ENCODE results near the gene SELENOM.
"Not testable (repeated sequence)": the region's sequence is repeated elsewhere in the genome, so short reads cannot be mapped to it uniquely, and the experiment has no call there.

The SELENOM gene

DNA sequence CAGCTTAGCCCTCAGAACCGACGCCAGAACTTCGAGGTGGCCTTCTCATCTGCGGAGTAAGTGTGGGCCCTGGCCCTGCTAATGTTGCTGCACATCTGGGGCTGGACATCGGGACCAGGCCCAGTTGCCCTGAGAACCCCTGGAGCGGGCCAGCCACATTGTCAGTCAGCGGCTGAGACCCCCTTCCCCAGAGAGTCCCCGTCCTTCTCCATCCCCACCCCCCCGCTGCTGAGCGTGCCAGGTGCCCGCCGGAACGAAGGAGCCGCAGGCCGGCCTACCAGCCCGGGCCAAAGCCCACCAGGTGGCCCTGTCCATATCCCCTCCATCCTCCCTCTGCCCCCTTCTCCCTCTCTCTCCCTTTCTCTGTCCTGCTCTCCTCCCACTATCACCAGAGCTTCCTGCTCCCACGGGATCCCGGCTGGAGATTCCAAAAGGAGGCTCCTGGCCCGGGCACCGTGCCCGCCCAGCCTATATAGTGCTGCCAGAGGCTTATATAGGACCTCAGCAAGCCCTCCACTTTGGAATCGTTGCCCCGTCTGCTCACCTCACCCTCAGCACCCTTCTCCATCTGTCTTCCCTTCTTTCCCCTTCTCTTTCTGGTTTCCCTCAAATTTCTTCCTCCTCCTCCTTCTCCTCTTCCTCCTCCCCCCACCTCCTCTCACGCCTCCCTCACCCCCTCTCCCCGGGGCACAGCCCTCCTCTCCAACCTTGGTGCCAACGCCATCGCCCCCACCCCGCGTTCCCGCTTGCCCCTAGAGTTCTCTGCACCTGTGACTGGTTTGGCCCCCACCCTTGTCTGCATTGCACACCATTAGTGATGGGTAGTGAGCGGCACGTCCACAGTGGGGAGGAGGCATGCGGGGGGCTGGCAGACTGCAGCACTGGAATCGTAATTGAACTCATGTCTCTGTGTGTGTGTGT lies 7.3 kb downstream of the SELENOM start:
- Histone ChIP-seq H3K27ac (no peak overlapping the region), H3K9ac (ENCODE audit: insufficient read length) (no peak overlapping the region), H3K4me3 (no peak overlapping the region), H3K36me3 (ENCODE audit: insufficient read depth, low read length) (no peaks in the 10 kb centered on the region), H3K9me3 (ENCODE audit: low read depth, low read length) (no peaks in the 10 kb centered on the region)
- DNase-seq (ENCODE audit: low read depth, low spot score): no peak
- TF ChIP-seq FOXP2 (optimal IDR thresholded peaks at IDR 0.05; ENCODE audit: control extremely low read depth, extremely low read length, insufficient read depth): no peak
- TF ChIP-seq POLR2AphosphoS5 (IDR thresholded peaks at IDR 0.05; ENCODE audit: borderline replicate concordance, low read depth, low read length): no peak
- TF ChIP-seq EZH2 (IDR thresholded peaks at IDR 0.05): no peak

- no peak for DNase-seq (ENCODE audit: low read depth, low spot score)
- Histone ChIP-seq H3K4me3 (no peak overlapping the region), H3K9ac (ENCODE audit: insufficient read length) (no peak overlapping the region), H3K9me3 (ENCODE audit: low read depth, low read length) (no peaks in the 10 kb centered on the region), H3K36me3 (ENCODE audit: insufficient read depth, low read length) (no peaks in the 10 kb centered on the region), H3K27ac (no peak overlapping the region)
- TF ChIP-seq EZH2 (IDR thresholded peaks at IDR 0.05): no peak
- no peak for TF ChIP-seq POLR2AphosphoS5 (IDR thresholded peaks at IDR 0.05; ENCODE audit: borderline replicate concordance, low read depth, low read length)
- no peak for TF ChIP-seq FOXP2 (optimal IDR thresholded peaks at IDR 0.05; ENCODE audit: control extremely low read depth, extremely low read length, insufficient read depth)
Observed at GRCh38 chr22:31099386-31099785, 8.0 kb downstream of the SELENOM start.

- Histone ChIP-seq H3K9me3 (ENCODE audit: low read depth, low read length) (no peaks in the 10 kb centered on the region), H3K4me3 (no peak overlapping the region), H3K27ac (no peak overlapping the region), H3K9ac (ENCODE audit: insufficient read length) (no peak overlapping the region), H3K36me3 (ENCODE audit: insufficient read depth, low read length) (no peaks in the 10 kb centered on the region)
- no peak for DNase-seq (ENCODE audit: low read depth, low spot score)
- TF ChIP-seq POLR2AphosphoS5 (IDR thresholded peaks at IDR 0.05; ENCODE audit: borderline replicate concordance, low read depth, low read length) (no peak), EZH2 (IDR thresholded peaks at IDR 0.05) (no peak), FOXP2 (optimal IDR thresholded peaks at IDR 0.05; ENCODE audit: control extremely low read depth, extremely low read length, insufficient read depth) (no peak)
Observed at GRCh38 chr22:31098632-31099110, 8.7 kb downstream of the SELENOM start.

DNA sequence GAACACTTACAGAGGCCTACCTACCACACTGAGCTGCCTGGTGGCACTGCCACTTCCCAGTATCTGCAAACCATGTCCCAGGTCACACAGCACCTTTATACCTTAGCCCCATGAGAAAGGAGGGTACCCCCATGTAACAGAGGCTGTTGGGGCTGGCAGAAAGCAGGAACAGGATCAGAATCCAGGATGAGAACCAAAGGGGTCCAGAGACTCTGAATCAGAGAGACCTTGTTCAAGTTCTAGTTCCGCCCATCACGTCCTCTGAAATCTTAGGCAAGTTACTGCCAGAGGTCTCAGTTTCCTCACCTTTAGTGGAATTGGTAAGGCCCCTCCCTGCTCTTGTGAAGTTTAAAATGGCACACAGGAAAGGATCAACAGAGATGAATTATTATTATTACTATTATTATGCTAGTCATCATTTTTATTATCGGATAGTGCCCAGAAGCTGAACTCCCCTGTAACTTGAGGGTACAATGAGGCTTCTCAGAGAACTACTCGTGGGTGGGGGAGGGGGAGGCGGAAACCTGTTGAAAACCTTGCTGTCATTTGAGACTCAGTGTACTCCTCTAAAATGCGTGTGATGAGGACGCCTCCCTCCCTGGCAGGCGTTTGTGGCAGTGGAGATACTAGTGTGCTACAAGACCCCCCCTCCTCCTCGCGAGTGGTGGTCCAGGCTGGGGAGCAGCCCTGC lies 9.3 kb downstream of the SELENOM start:
- Histone ChIP-seq H3K36me3 (ENCODE audit: insufficient read depth, low read length) (no peaks in the 10 kb centered on the region), H3K9me3 (ENCODE audit: low read depth, low read length) (no peaks in the 10 kb centered on the region), H3K9ac (ENCODE audit: insufficient read length) (no peak overlapping the region), H3K4me3 (no peak overlapping the region), H3K27ac (no peak overlapping the region)
- DNase-seq (ENCODE audit: low read depth, low spot score): no peak
- TF ChIP-seq FOXP2 (optimal IDR thresholded peaks at IDR 0.05; ENCODE audit: control extremely low read depth, extremely low read length, insufficient read depth) (no peak), EZH2 (IDR thresholded peaks at IDR 0.05) (no peak), POLR2AphosphoS5 (IDR thresholded peaks at IDR 0.05; ENCODE audit: borderline replicate concordance, low read depth, low read length) (no peak)

GRCh38 chr22:31097539-31097938 lies 9.8 kb downstream of the SELENOM start:
- not testable (repeated sequence) for DNase-seq (ENCODE audit: low read depth, low spot score); H3K36me3 ChIP-seq (ENCODE audit: insufficient read depth, low read length); H3K27ac ChIP-seq; H3K9me3 ChIP-seq (ENCODE audit: low read depth, low read length); H3K4me3 ChIP-seq; H3K9ac ChIP-seq (ENCODE audit: insufficient read length)

- Histone ChIP-seq H3K36me3 (ENCODE audit: insufficient read depth, low read length) (no peaks in the 10 kb centered on the region), H3K4me3 (no peak overlapping the region), H3K9me3 (ENCODE audit: low read depth, low read length) (no peaks in the 10 kb centered on the region), H3K27ac (no peak overlapping the region), H3K9ac (ENCODE audit: insufficient read length) (no peak overlapping the region)
- TF ChIP-seq EZH2 (IDR thresholded peaks at IDR 0.05): no peak
- no peak for DNase-seq (ENCODE audit: low read depth, low spot score)
Observed at GRCh38 chr22:31096657-31097279, 10.6 kb downstream of the SELENOM start.

GRCh38 chr22:31095637-31096249 lies 11.6 kb downstream of the SELENOM start:
- H3K4me3 ChIP-seq: no peak overlapping the region
- H3K9ac ChIP-seq (ENCODE audit: insufficient read length): no peak overlapping the region
- DNase-seq (ENCODE audit: low read depth, low spot score): no peak
- no peak overlapping the region for H3K27ac ChIP-seq
- TF ChIP-seq FOXP2 (optimal IDR thresholded peaks at IDR 0.05; ENCODE audit: control extremely low read depth, extremely low read length, insufficient read depth) (no peak), POLR2AphosphoS5 (IDR thresholded peaks at IDR 0.05; ENCODE audit: borderline replicate concordance, low read depth, low read length) (no peak), EZH2 (IDR thresholded peaks at IDR 0.05) (no peak)
- H3K9me3 ChIP-seq (ENCODE audit: low read depth, low read length): no peaks in the 10 kb centered on the region
- H3K36me3 ChIP-seq (ENCODE audit: insufficient read depth, low read length): no peaks in the 10 kb centered on the region

- DNase-seq (ENCODE audit: low read depth, low spot score): no peak
- H3K36me3 ChIP-seq (ENCODE audit: insufficient read depth, low read length): no peaks in the 10 kb centered on the region
- H3K9ac ChIP-seq (ENCODE audit: insufficient read length): no peak overlapping the region
Observed at GRCh38 chr22:31094741-31095140, 12.6 kb downstream of the SELENOM start.

More at GRCh38 chr22:31094741-31095140, 12.6 kb downstream of the SELENOM start:
- H3K27ac ChIP-seq: no peak overlapping the region
- no peaks in the 10 kb centered on the region for H3K9me3 ChIP-seq (ENCODE audit: low read depth, low read length)
- TF ChIP-seq EZH2 (IDR thresholded peaks at IDR 0.05) (no peak), POLR2AphosphoS5 (IDR thresholded peaks at IDR 0.05; ENCODE audit: borderline replicate concordance, low read depth, low read length) (no peak), FOXP2 (optimal IDR thresholded peaks at IDR 0.05; ENCODE audit: control extremely low read depth, extremely low read length, insufficient read depth) (no peak)
- no peak overlapping the region for H3K4me3 ChIP-seq
